ENCODE data around the gene MYOM3. TPM values are rescaled to one million over a fixed set of nuclear protein-coding genes. Genes with fewer than 3 reads are reported as not detected.

Gene MYOM3
- total RNA-seq, 1 experiment from 2014 or later: 0.05 TPM

DNA sequence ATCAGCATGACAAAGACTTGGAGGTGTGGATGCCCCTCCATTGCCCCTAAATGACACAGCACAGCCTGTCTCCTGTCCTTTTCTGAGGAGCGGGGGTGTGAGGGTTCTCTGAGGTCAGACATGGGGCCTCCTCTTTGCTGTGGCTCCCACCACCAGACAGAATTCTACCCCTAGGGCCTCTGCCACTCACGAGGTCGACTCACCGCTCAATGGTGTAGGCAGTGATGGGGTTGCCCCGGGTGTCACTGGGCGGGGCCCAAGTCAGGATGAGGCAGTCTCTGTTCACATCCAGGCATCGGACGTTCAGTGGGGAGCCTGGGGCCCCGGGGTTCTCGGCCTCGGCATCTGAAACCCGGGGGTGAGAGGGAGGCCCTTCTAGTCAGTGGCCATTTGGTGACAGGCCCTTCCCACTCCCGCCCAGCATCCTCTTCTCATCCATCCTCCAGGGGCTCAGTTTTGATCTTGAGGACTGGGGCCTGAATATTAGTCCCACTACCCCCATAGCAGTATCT is 19.9 kb downstream of the MYOM3 start:
- CTCF ChIA-PET: interaction anchor here (0.6 kb wide), 1 partner anchor 47 kb away, joined by 3 read pairs; no protein-coding TSS in a partner anchor
- BruUV-seq (replicated peaks): no TSS peak
- no peaks in the 10 kb centered on the region for H3K27me3 ChIP-seq (ENCODE audit: control insufficient read depth, insufficient read depth, low read length)

DNA sequence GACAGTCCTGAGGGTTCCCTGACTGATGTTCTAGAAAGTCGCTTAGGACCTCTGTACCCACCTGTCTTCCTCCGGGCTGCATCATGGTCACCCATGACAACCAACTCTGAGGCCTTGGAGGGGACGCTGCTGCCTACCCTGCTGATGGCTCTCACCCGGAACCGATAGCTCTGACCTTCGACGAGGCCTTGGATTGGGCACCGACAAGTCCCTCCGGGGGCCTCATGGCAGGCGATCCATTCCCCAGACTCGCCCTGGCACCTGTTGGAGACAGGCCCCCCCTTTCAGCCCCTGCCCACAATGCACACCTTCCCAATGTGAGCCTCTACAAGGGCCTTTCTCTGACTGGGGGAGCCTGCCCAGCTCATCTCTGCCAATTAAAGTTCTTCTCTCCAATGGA is 21.2 kb downstream of the MYOM3 start:
- intact Hi-C loops (cut with micrococcal nuclease; ENCODE audit: unreplicated experiment) (no loop called here), in situ Hi-C loops (cut with HindIII; ENCODE audit: low pct_unique_long_range_greater_than_20kb, low sequenced_read_pairs) (no loop called here)
- Histone ChIP-seq H3K4me3 (ENCODE audit: low read depth in 2 of 2, low read length in 2 of 2) (no peak overlapping the region), H3K9me3 (ENCODE audit: control insufficient read depth, insufficient read depth, low read depth, low read length) (no peaks in the 10 kb centered on the region), H3K27ac (ENCODE audit: low read length) (no peak overlapping the region), H3K4me1 (ENCODE audit: control insufficient read depth, insufficient read depth, low read length) (no peaks in the 10 kb centered on the region), H3K27me3 (ENCODE audit: control insufficient read depth, insufficient read depth, low read length) (no peaks in the 10 kb centered on the region), H3K36me3 (ENCODE audit: control insufficient read depth, insufficient read depth, low read length) (no peaks in the 10 kb centered on the region)
- TF ChIP-seq, protein P1, sequence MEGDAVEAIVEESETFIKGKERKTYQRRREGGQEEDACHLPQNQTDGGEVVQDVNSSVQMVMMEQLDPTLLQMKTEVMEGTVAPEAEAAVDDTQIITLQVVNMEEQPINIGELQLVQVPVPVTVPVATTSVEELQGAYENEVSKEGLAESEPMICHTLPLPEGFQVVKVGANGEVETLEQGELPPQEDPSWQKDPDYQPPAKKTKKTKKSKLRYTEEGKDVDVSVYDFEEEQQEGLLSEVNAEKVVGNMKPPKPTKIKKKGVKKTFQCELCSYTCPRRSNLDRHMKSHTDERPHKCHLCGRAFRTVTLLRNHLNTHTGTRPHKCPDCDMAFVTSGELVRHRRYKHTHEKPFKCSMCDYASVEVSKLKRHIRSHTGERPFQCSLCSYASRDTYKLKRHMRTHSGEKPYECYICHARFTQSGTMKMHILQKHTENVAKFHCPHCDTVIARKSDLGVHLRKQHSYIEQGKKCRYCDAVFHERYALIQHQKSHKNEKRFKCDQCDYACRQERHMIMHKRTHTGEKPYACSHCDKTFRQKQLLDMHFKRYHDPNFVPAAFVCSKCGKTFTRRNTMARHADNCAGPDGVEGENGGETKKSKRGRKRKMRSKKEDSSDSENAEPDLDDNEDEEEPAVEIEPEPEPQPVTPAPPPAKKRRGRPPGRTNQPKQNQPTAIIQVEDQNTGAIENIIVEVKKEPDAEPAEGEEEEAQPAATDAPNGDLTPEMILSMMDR (IDR thresholded peaks at IDR 0.05): no peak
- TF ChIP-seq TCF7L2 (IDR thresholded peaks at IDR 0.05; ENCODE audit: low read depth, low read length) (no peak), SIN3A (IDR thresholded peaks at IDR 0.05; ENCODE audit: borderline replicate concordance, insufficient read depth, low read depth, low read length) (no peak), POLR2AphosphoS5 (IDR thresholded peaks at IDR 0.05; ENCODE audit: low read depth, low read length) (no peak)
- TF ChIP-seq, protein P2, sequence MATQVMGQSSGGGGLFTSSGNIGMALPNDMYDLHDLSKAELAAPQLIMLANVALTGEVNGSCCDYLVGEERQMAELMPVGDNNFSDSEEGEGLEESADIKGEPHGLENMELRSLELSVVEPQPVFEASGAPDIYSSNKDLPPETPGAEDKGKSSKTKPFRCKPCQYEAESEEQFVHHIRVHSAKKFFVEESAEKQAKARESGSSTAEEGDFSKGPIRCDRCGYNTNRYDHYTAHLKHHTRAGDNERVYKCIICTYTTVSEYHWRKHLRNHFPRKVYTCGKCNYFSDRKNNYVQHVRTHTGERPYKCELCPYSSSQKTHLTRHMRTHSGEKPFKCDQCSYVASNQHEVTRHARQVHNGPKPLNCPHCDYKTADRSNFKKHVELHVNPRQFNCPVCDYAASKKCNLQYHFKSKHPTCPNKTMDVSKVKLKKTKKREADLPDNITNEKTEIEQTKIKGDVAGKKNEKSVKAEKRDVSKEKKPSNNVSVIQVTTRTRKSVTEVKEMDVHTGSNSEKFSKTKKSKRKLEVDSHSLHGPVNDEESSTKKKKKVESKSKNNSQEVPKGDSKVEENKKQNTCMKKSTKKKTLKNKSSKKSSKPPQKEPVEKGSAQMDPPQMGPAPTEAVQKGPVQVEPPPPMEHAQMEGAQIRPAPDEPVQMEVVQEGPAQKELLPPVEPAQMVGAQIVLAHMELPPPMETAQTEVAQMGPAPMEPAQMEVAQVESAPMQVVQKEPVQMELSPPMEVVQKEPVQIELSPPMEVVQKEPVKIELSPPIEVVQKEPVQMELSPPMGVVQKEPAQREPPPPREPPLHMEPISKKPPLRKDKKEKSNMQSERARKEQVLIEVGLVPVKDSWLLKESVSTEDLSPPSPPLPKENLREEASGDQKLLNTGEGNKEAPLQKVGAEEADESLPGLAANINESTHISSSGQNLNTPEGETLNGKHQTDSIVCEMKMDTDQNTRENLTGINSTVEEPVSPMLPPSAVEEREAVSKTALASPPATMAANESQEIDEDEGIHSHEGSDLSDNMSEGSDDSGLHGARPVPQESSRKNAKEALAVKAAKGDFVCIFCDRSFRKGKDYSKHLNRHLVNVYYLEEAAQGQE (IDR thresholded peaks at IDR 0.05; ENCODE audit: insufficient read depth in 1 of 2, low read depth in 2 of 2, low read length in 1 of 2): no peak
- ATAC-seq (no peak), DNase-seq (ENCODE audit: low read depth, low spot score) (no peak)
- no TSS peak for BruUV-seq (replicated peaks)
- ChIA-PET CTCF (no interaction called here), POLR2A (no interaction called here)

More for the DNA sequence above, 19.9 kb downstream of the MYOM3 start:
- ATAC-seq (no peak), DNase-seq (ENCODE audit: low read depth, low spot score) (no peak)
- in situ Hi-C loops (cut with HindIII; ENCODE audit: low pct_unique_long_range_greater_than_20kb, low sequenced_read_pairs) (no loop called here), intact Hi-C loops (cut with micrococcal nuclease; ENCODE audit: unreplicated experiment) (no loop called here)
- POLR2A ChIA-PET: no interaction called here
- Histone ChIP-seq H3K36me3 (ENCODE audit: control insufficient read depth, insufficient read depth, low read length) (no peaks in the 10 kb centered on the region), H3K4me3 (ENCODE audit: low read depth in 2 of 2, low read length in 2 of 2) (no peak overlapping the region), H3K4me1 (ENCODE audit: control insufficient read depth, insufficient read depth, low read length) (no peaks in the 10 kb centered on the region), H3K9me3 (ENCODE audit: control insufficient read depth, insufficient read depth, low read depth, low read length) (no peaks in the 10 kb centered on the region), H3K27ac (ENCODE audit: low read length) (no peak overlapping the region)
- TF ChIP-seq TCF7L2 (IDR thresholded peaks at IDR 0.05; ENCODE audit: low read depth, low read length) (no peak), POLR2AphosphoS5 (IDR thresholded peaks at IDR 0.05; ENCODE audit: low read depth, low read length) (no peak), SIN3A (IDR thresholded peaks at IDR 0.05; ENCODE audit: borderline replicate concordance, insufficient read depth, low read depth, low read length) (no peak)
- TF ChIP-seq, protein P1 (IDR thresholded peaks at IDR 0.05): no peak
- TF ChIP-seq, protein P2 (IDR thresholded peaks at IDR 0.05; ENCODE audit: insufficient read depth in 1 of 2, low read depth in 2 of 2, low read length in 1 of 2): no peak
